ENCODE measurements around the gene MAD2L1BP. TPM values are rescaled to one million over a fixed set of nuclear protein-coding genes. Genes with fewer than 3 reads are reported as not detected.

Gene MAD2L1BP, protein sequence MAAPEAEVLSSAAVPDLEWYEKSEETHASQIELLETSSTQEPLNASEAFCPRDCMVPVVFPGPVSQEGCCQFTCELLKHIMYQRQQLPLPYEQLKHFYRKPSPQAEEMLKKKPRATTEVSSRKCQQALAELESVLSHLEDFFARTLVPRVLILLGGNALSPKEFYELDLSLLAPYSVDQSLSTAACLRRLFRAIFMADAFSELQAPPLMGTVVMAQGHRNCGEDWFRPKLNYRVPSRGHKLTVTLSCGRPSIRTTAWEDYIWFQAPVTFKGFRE
- total RNA-seq, result 24.3 and 32.4 TPM in 2 replicates

GRCh38 chr6:43635387-43636307 lies at the start of gene MAD2L1BP:
TSS of gene MAD2L1BP (plus strand) at chr6:43635840. CDS start at chr6:43635876, 36 bp downstream.

DNA sequence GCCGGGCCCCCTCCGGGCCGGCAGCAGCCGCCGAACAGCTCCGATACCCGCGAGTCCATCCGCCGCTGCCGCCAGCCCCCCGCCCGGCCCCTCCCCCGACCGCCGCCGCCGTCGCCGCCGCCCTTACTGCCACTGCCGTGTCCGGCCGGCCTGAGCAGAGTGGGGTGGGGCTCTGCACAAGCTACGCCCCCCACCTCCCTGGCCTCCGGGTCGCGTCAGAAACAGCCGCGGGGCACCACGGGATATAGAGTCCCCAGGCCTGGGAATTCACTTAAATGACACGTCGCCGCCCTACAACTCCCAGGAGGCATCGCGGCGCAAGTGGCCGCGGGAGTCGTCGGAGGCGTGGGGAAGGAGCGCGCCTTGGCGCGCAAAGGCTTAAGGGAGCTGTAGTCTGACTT lies 6.5 kb upstream of the MAD2L1BP start, which contains the start of gene GTPBP2:
Gene GTPBP2, minus strand, starts transcription at position 161 of the 401 bp plus-strand sequence. Its CDS starts 102 bp downstream, at position 59.

GRCh38 chr6:43644940-43645612 lies 9.4 kb downstream of the MAD2L1BP start, which contains the start of gene RSPH9:
TSS of gene RSPH9 (plus strand) at chr6:43645036. CDS start at chr6:43645099, 63 bp downstream.

GRCh38 chr6:43687437-43688347 lies 52.1 kb downstream of the MAD2L1BP start, which contains the start of gene MRPS18A:
TSS of gene MRPS18A (minus strand) at chr6:43687791. CDS start at chr6:43687779, 12 bp downstream.

Other genes starting within 250 kb of the MAD2L1BP start
- 34.5 and 43.3 TPM in 2 replicates for gene ABCC10, start 208.3 kb upstream of the MAD2L1BP start, total RNA-seq
- gene DLK2, start 180.3 kb upstream of the MAD2L1BP start, total RNA-seq, result 0.44 and 0.57 TPM in 2 replicates
- gene TJAP1, start 158.3 kb upstream of the MAD2L1BP start, total RNA-seq, result 19.2 and 19.3 TPM in 2 replicates
- 0.57 and 0.66 TPM in 2 replicates for gene LRRC73, start 125.5 kb upstream of the MAD2L1BP start, total RNA-seq
- 110 and 115 TPM in 2 replicates for gene YIPF3, start 118.9 kb upstream of the MAD2L1BP start, total RNA-seq
- gene POLR1C, start 118.8 kb upstream of the MAD2L1BP start, total RNA-seq, result 30.9 and 36.4 TPM in 2 replicates
- 46.8 and 55.6 TPM in 2 replicates for gene XPO5, start 59.8 kb upstream of the MAD2L1BP start, total RNA-seq
- 10.7 and 27.8 TPM in 2 replicates for gene POLH, start 59.7 kb upstream of the MAD2L1BP start, total RNA-seq
- gene GTPBP2, start 6.6 kb upstream of the MAD2L1BP start, total RNA-seq, result 70.0 and 173 TPM in 2 replicates
- 0.43 and 0.66 TPM in 2 replicates for gene RSPH9, start 9.2 kb downstream of the MAD2L1BP start, total RNA-seq
- 44.2 and 54.3 TPM in 2 replicates for gene MRPS18A, start 52.0 kb downstream of the MAD2L1BP start, total RNA-seq
- gene VEGFA, start 134.4 kb downstream of the MAD2L1BP start, total RNA-seq, result 386 and 426 TPM in 2 replicates